Mammary microvascular endothelial cell (primary cell): ENCODE results near the gene OXER1. TPM values are rescaled to one million over a fixed set of nuclear protein-coding genes. Genes with fewer than 3 reads are reported as not detected.

Source experiments
- total RNA-seq: library from RNA; depleted of rRNA; stranded (reverse); fragments of >200 nt; gene quantifications from 2 replicates; pipeline ENCODE4 v1.2.3, GENCODE V29; 2015

Gene OXER1, protein sequence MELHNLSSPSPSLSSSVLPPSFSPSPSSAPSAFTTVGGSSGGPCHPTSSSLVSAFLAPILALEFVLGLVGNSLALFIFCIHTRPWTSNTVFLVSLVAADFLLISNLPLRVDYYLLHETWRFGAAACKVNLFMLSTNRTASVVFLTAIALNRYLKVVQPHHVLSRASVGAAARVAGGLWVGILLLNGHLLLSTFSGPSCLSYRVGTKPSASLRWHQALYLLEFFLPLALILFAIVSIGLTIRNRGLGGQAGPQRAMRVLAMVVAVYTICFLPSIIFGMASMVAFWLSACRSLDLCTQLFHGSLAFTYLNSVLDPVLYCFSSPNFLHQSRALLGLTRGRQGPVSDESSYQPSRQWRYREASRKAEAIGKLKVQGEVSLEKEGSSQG
- not detected in 2 replicates for total RNA-seq

DNA sequence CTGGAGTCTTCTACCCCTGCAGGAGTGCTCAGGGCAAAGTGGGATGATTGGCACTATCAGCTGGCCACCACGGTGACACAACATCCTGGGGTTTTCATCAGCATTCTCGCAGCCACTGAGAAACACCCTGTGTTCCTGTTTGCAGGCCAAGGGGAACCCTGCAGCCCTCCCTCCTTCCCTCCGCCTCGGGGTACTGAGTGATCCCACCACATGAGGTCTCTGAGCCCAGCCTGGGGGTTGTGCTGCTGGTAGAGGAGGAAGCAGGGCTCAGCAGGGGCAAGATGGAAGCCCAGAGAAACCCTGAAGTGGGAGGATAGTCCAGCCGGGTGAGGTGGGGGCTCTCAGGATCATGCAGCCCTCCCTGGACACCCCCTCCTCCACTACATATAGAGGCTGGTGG lies at the start of gene OXER1:
OXER1 (minus strand) TSS at position 40 of the 400 bp plus-strand sequence. CDS start 73 bp downstream, outside the sequence.

DNA sequence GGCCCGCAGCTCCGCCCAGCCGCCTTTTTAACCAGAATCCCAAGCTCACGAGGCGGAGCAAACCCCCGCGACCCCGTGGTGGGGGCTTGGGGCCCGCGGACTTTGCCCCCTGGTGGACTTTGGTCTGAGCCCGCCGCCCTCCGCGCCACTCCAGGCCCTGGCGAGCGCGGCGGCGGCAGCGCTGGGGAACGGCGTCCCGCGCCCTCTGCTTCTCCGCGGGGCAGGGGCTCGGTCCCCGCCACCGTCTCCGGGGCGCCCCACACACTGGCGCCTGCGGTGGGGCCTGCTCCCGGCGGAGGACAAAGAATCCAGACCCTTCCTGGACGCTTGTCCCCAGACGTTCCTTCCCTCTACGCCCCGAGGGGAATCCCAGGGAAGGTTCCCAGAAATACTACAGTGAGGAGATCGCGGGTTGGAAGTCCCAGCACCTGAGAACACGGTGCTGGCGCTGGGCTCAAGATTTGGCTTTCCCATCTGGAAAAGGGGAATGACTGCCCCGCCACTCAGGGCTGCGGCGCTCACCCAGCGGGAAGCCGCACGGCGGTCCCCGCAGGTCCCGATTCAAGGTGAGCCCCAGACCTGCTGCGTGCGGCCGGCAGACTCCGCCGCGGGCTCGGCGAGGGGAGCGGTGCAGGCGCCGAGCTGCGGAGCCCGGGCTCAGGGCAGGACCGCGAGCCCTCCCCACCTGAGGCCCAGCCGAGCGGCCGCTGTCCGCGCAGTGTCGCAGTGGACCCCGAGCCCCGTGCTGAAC lies 28.8 kb upstream of the OXER1 start, which contains the start of gene HAAO:
HAAO (minus strand) TSS at position 1 of the 751 bp plus-strand sequence. CDS start 47 bp downstream, outside the sequence.

Other genes starting within 250 kb of the OXER1 start
- gene MTA3, start 195.5 kb downstream of the OXER1 start, total RNA-seq = 13.0 and 14.9 TPM in 2 replicates
- gene HAAO, start 28.4 kb upstream of the OXER1 start, total RNA-seq = not detected in 2 replicates